ENCODE results near the gene IGF1.

IGF1 gene

GRCh38 chr12:102468261-102468915, 12.0 kb downstream of the IGF1 start:
- no peak for DNase-seq (ENCODE audit: low read depth in 2 of 2)
- no peak overlapping the region for H3K4me3 ChIP-seq (replicated peaks in 1 of 2; ENCODE audit: low read depth in 2 of 2, low read length in 2 of 2)

GRCh38 chr12:102465762-102466560, 14.4 kb downstream of the IGF1 start:
- TF ChIP-seq CTCF (IDR thresholded peaks at IDR 0.05; ENCODE audit: low read depth, low read length) = no peak
- DNase-seq (ENCODE audit: low read depth in 2 of 2) = no peak
- H3K4me3 ChIP-seq (replicated peaks in 1 of 2; ENCODE audit: low read depth in 2 of 2, low read length in 2 of 2) = no peak overlapping the region

More at GRCh38 chr12:102468261-102468915, 12.0 kb downstream of the IGF1 start:
- TF ChIP-seq CTCF (IDR thresholded peaks at IDR 0.05; ENCODE audit: low read depth, low read length) = no peak

GRCh38 chr12:102463659-102464249, 16.6 kb downstream of the IGF1 start:
- no peak for TF ChIP-seq CTCF (IDR thresholded peaks at IDR 0.05; ENCODE audit: low read depth, low read length)
- no peak overlapping the region for H3K4me3 ChIP-seq (replicated peaks in 1 of 2; ENCODE audit: low read depth in 2 of 2, low read length in 2 of 2)

GRCh38 chr12:102462795-102463465, 17.4 kb downstream of the IGF1 start:
- no peak for TF ChIP-seq CTCF (IDR thresholded peaks at IDR 0.05; ENCODE audit: low read depth, low read length)
- H3K4me3 ChIP-seq (replicated peaks in 1 of 2; ENCODE audit: low read depth in 2 of 2, low read length in 2 of 2) = no peak overlapping the region
- peak; percentile 36 to 54 for DNase-seq (ENCODE audit: low read depth in 2 of 2)

More at GRCh38 chr12:102463659-102464249, 16.6 kb downstream of the IGF1 start:
- DNase-seq (ENCODE audit: low read depth in 2 of 2) = no peak

- TF ChIP-seq CTCF (IDR thresholded peaks at IDR 0.05; ENCODE audit: low read depth, low read length) = no peak
- H3K4me3 ChIP-seq (replicated peaks in 1 of 2; ENCODE audit: low read depth in 2 of 2, low read length in 2 of 2) = no peak overlapping the region
- DNase-seq (ENCODE audit: low read depth in 2 of 2) = no peak
These were observed 18.0 kb downstream of the IGF1 start for GRCh38 chr12:102462386-102462785.

- H3K4me3 ChIP-seq (replicated peaks in 1 of 2; ENCODE audit: low read depth in 2 of 2, low read length in 2 of 2) = no peak overlapping the region
- DNase-seq (ENCODE audit: low read depth in 2 of 2) = no peak
- no peak for TF ChIP-seq CTCF (IDR thresholded peaks at IDR 0.05; ENCODE audit: low read depth, low read length)
These were observed 18.9 kb downstream of the IGF1 start for GRCh38 chr12:102461501-102461900.

Measured in cardiac fibroblast (primary cell).